ENCODE data around the gene MAN1C1.
"Not testable (repeated sequence)": the region's sequence is repeated elsewhere in the genome, so short reads cannot be mapped to it uniquely, and the experiment has no call there.

Gene MAN1C1

GRCh38 chr1:25588786-25589185, 27.8 kb upstream of the MAN1C1 start:
- H3K36me3 ChIP-seq (ENCODE audit: insufficient read depth, low read depth, low read length); H3K9me3 ChIP-seq (ENCODE audit: insufficient read depth, low read depth, low read length); H3K27me3 ChIP-seq (ENCODE audit: insufficient read depth, low read length); H3K27ac ChIP-seq (ENCODE audit: low read length): not testable (repeated sequence)
- H3K4me3 ChIP-seq (ENCODE audit: low read length) = peak overlapping the region; percentile 21; the same call in 1 of the 2 replicates
- peaks cover 17% of the 10 kb centered on the region for H3K4me1 ChIP-seq (ENCODE audit: insufficient read depth, low read length)
- peak overlapping the region; percentile 41; the same call in 1 of the 2 replicates for H3K9ac ChIP-seq (ENCODE audit: low read depth, low read length)

DNA sequence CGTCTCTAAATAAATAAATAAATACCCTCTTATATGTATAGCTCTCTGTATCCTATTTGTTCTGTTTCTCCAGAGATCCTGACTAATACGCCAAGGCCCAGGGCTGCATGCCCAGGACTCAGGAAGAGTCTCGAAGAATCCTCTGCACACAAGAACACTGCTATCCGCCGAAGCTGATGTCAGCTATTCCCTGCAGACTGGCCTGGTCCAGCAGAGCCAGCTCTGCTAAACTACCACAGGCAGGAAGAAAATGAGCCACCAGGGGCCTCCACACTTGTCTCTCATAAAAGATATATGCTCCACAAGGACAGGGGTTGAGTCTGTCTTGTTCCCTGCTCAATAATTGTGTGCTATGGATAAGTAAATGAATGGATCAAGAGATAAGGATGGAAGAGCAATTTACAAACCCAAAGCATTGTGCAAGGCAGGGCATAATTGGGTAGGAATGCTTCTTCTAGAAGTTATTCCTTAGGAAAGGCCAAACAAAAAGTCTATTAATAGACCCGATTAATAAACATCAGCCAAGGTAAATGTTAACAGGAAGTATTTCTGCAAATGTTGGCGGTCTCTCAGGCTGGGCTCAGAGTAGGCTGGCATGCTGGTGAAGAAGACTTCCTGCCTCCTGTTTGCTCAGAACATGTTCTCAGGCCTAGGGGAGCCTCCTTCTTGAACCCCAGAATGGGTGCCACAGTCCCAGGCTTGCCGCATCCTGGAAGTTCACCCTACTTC, 26.3 kb upstream of the MAN1C1 start:
- Histone ChIP-seq H3K36me3 (ENCODE audit: insufficient read depth, low read depth, low read length) (no peaks in the 10 kb centered on the region), H3K4me1 (ENCODE audit: insufficient read depth, low read length) (peaks cover 17% of the 10 kb centered on the region), H3K9ac (ENCODE audit: low read depth, low read length) (no peak overlapping the region), H3K9me3 (ENCODE audit: insufficient read depth, low read depth, low read length) (no peaks in the 10 kb centered on the region), H3K4me3 (ENCODE audit: low read length) (no peak overlapping the region), H3K27me3 (ENCODE audit: insufficient read depth, low read length) (no peaks in the 10 kb centered on the region), H3K27ac (ENCODE audit: low read length) (no peak overlapping the region)

GRCh38 chr1:25593861-25594260, 22.7 kb upstream of the MAN1C1 start:
- no peak overlapping the region for H3K27ac ChIP-seq (ENCODE audit: low read length)
- no peak overlapping the region for H3K9ac ChIP-seq (ENCODE audit: low read depth, low read length)
- H3K4me1 ChIP-seq (ENCODE audit: insufficient read depth, low read length) = peaks cover under 1% of the 10 kb centered on the region; the same call in 1 of the 2 replicates
- no peak overlapping the region for H3K4me3 ChIP-seq (ENCODE audit: low read length)
- H3K36me3 ChIP-seq (ENCODE audit: insufficient read depth, low read depth, low read length) = no peaks in the 10 kb centered on the region
- no peaks in the 10 kb centered on the region; the same call in 1 of the 2 replicates for H3K9me3 ChIP-seq (ENCODE audit: insufficient read depth, low read depth, low read length)
- H3K27me3 ChIP-seq (ENCODE audit: insufficient read depth, low read length) = no peaks in the 10 kb centered on the region

GRCh38 chr1:25594971-25595370, 21.6 kb upstream of the MAN1C1 start:
- Histone ChIP-seq H3K27me3 (ENCODE audit: insufficient read depth, low read length) (no peaks in the 10 kb centered on the region), H3K4me3 (ENCODE audit: low read length) (no peak overlapping the region), H3K4me1 (ENCODE audit: insufficient read depth, low read length) (no peaks in the 10 kb centered on the region), H3K9me3 (ENCODE audit: insufficient read depth, low read depth, low read length) (no peaks in the 10 kb centered on the region; the same call in 1 of the 2 replicates), H3K36me3 (ENCODE audit: insufficient read depth, low read depth, low read length) (no peaks in the 10 kb centered on the region), H3K9ac (ENCODE audit: low read depth, low read length) (no peak overlapping the region), H3K27ac (ENCODE audit: low read length) (no peak overlapping the region)

GRCh38 chr1:25596641-25597040, 19.9 kb upstream of the MAN1C1 start:
- not testable (repeated sequence) for H3K4me3 ChIP-seq (ENCODE audit: low read length); H3K27me3 ChIP-seq (ENCODE audit: insufficient read depth, low read length); H3K9ac ChIP-seq (ENCODE audit: low read depth, low read length)

DNA sequence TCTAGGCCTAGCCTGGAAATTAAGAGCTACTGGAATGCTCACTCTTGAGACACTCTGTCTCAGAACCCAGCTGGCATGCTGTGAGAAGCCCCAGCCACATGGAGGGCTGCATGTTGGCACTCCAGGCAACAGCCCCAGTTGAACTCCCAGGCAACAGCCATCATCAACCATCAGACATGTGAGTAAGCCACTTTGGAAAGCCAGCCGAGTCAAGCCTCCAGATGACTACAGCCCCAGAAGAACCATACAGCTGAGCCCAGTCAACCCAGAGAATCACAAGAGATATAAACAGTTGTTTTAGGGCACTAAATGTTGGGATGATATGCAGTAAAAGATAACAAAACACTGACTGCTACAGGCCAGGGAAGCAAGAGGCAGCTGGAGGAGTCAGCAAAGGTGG, 17.7 kb upstream of the MAN1C1 start:
- H3K9ac ChIP-seq (ENCODE audit: low read depth, low read length) = no peak overlapping the region
- H3K27ac ChIP-seq (ENCODE audit: low read length) = no peak overlapping the region
- no peaks in the 10 kb centered on the region; the same call in 1 of the 2 replicates for H3K9me3 ChIP-seq (ENCODE audit: insufficient read depth, low read depth, low read length)
- H3K36me3 ChIP-seq (ENCODE audit: insufficient read depth, low read depth, low read length) = no peaks in the 10 kb centered on the region
- no peaks in the 10 kb centered on the region for H3K4me1 ChIP-seq (ENCODE audit: insufficient read depth, low read length)
- H3K4me3 ChIP-seq (ENCODE audit: low read length) = no peak overlapping the region
- no peaks in the 10 kb centered on the region for H3K27me3 ChIP-seq (ENCODE audit: insufficient read depth, low read length)

More at GRCh38 chr1:25596641-25597040, 19.9 kb upstream of the MAN1C1 start:
- not testable (repeated sequence) for H3K4me1 ChIP-seq (ENCODE audit: insufficient read depth, low read length); H3K27ac ChIP-seq (ENCODE audit: low read length); H3K36me3 ChIP-seq (ENCODE audit: insufficient read depth, low read depth, low read length); H3K9me3 ChIP-seq (ENCODE audit: insufficient read depth, low read depth, low read length)

GRCh38 chr1:25599969-25600610, 16.5 kb upstream of the MAN1C1 start:
- Histone ChIP-seq H3K4me1 (ENCODE audit: insufficient read depth, low read length) (no peaks in the 10 kb centered on the region), H3K36me3 (ENCODE audit: insufficient read depth, low read depth, low read length) (no peaks in the 10 kb centered on the region), H3K9ac (ENCODE audit: low read depth, low read length) (no peak overlapping the region), H3K27me3 (ENCODE audit: insufficient read depth, low read length) (no peaks in the 10 kb centered on the region), H3K4me3 (ENCODE audit: low read length) (no peak overlapping the region), H3K9me3 (ENCODE audit: insufficient read depth, low read depth, low read length) (no peaks in the 10 kb centered on the region; the same call in 1 of the 2 replicates), H3K27ac (ENCODE audit: low read length) (no peak overlapping the region)

- not testable (repeated sequence) for H3K27me3 ChIP-seq (ENCODE audit: insufficient read depth, low read length); H3K4me1 ChIP-seq (ENCODE audit: insufficient read depth, low read length); H3K36me3 ChIP-seq (ENCODE audit: insufficient read depth, low read depth, low read length); H3K9me3 ChIP-seq (ENCODE audit: insufficient read depth, low read depth, low read length); H3K4me3 ChIP-seq (ENCODE audit: low read length); H3K27ac ChIP-seq (ENCODE audit: low read length); H3K9ac ChIP-seq (ENCODE audit: low read depth, low read length)
These were observed 15.5 kb upstream of the MAN1C1 start for GRCh38 chr1:25600971-25601699.

DNA sequence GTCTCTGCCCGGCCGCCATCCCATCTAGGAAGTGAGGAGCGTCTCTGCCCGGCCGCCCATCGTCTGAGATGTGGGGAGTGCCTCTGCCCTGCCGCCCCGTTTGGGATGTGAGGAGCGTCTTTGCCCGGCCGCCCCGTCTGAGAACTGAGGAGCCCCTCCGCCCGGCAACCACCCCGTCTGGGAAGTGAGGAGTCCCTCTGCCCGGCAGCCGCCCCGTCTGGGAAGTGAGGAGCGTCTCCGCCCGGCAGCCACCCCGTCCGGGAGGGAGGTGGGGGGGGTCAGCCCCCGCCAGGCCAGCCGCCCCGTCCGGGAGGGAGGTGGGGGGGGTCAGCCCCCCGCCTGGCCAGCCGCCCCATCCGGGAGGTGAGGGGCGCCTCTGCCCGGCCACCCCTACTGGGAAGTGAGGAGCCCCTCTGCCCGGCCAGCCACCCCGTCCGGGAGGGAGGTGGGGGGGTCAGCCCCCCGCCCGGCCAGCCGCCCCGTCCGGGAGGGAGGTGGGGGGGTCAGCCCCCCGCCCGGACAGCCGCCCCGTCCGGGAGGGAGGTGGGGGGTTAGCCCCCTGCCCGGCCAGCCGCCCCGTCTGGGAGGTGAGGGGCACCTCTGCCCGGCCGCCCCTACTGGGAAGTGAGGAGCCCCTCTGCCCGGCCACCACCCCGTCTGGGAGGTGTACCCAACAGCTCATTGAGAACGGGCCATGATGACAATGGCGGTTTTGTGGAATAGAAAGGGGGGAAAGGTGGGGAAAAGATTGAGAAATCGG, 12.6 kb upstream of the MAN1C1 start:
- H3K27ac ChIP-seq (ENCODE audit: low read length); H3K4me3 ChIP-seq (ENCODE audit: low read length); H3K27me3 ChIP-seq (ENCODE audit: insufficient read depth, low read length); H3K36me3 ChIP-seq (ENCODE audit: insufficient read depth, low read depth, low read length); H3K4me1 ChIP-seq (ENCODE audit: insufficient read depth, low read length); H3K9ac ChIP-seq (ENCODE audit: low read depth, low read length); H3K9me3 ChIP-seq (ENCODE audit: insufficient read depth, low read depth, low read length): not testable (repeated sequence)

DNA sequence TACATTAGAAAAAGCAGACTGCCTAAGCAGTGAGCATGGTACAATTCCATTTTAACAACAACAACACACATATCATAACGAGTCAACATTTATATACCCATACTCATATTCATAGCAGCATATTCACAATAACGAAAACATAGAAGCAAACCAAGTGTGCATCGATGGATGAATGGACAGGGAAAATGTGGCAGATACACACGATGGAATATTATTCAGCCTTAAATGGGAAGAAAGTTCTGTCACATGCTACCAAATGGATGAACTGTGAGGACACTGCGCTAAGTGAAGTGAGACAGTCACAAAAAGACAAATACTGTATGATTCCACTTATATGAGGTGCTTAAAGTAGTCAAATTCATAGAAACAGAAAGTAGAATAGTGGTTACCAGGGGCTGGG, 9.5 kb upstream of the MAN1C1 start:
- H3K4me3 ChIP-seq (ENCODE audit: low read length) = no peak overlapping the region
- no peak overlapping the region for H3K9ac ChIP-seq (ENCODE audit: low read depth, low read length)
- H3K36me3 ChIP-seq (ENCODE audit: insufficient read depth, low read depth, low read length) = no peaks in the 10 kb centered on the region
- H3K4me1 ChIP-seq (ENCODE audit: insufficient read depth, low read length) = no peaks in the 10 kb centered on the region
- no peaks in the 10 kb centered on the region for H3K9me3 ChIP-seq (ENCODE audit: insufficient read depth, low read depth, low read length)
- no peak overlapping the region for H3K27ac ChIP-seq (ENCODE audit: low read length)
- H3K27me3 ChIP-seq (ENCODE audit: insufficient read depth, low read length) = peaks cover 17% of the 10 kb centered on the region

- H3K4me1 ChIP-seq (ENCODE audit: insufficient read depth, low read length) = no peaks in the 10 kb centered on the region
- no peaks in the 10 kb centered on the region for H3K36me3 ChIP-seq (ENCODE audit: insufficient read depth, low read depth, low read length)
- no peak overlapping the region for H3K9ac ChIP-seq (ENCODE audit: low read depth, low read length)
- H3K27me3 ChIP-seq (ENCODE audit: insufficient read depth, low read length) = peaks cover 28% of the 10 kb centered on the region
- no peaks in the 10 kb centered on the region for H3K9me3 ChIP-seq (ENCODE audit: insufficient read depth, low read depth, low read length)
- H3K27ac ChIP-seq (ENCODE audit: low read length) = no peak overlapping the region
- H3K4me3 ChIP-seq (ENCODE audit: low read length) = no peak overlapping the region
These were observed 8.0 kb upstream of the MAN1C1 start for GRCh38 chr1:25608488-25609178.
